ENCODE results near the gene TRAPPC3L. TPM values are rescaled to one million over a fixed set of nuclear protein-coding genes. Genes with fewer than 3 reads are reported as not detected.

TRAPPC3L gene
- total RNA-seq, 1 experiment from 2014 or later: not detected

- H3K4me1 ChIP-seq (ENCODE audit: insufficient read depth, low read length): no peaks in the 10 kb centered on the region
- no peak for TF ChIP-seq CTCF (conservative IDR thresholded peaks at IDR 0.05)
- Mint-ChIP-seq H3K36me3 (ENCODE audit: insufficient read depth in 1 of 3, low read depth in 3 of 3) (no peaks in the 10 kb centered on the region), H3K4me3 (no peak overlapping the region), H3K9me3 (no peaks in the 10 kb centered on the region), H3K27me3 (ENCODE audit: low read depth) (no peaks in the 10 kb centered on the region; the same call in 1 of the 2 replicates), H3K4me1 (peaks cover 3% of the 10 kb centered on the region in 2 experiments; a peak in 2 of 4 replicates), H3K27ac (no peak overlapping the region; a peak in 1 of 7 replicates)
- H3K9ac ChIP-seq (ENCODE audit: extremely low read depth, insufficient read length, low read length): no peak overlapping the region
- DNase-seq: no peak
- no peaks in the 10 kb centered on the region for H3K79me2 ChIP-seq (ENCODE audit: insufficient read depth, low read length)
- no peak overlapping the region for H2BK12ac ChIP-seq (ENCODE audit: insufficient read length, low read depth, low read length)
- no peak overlapping the region for H2AFZ ChIP-seq (ENCODE audit: low read length)
- no peak overlapping the region for H2BK5ac ChIP-seq (ENCODE audit: insufficient read length, low read length)
- H3K23me2 ChIP-seq (ENCODE audit: insufficient read length, low read depth, low read length, poor library complexity, severe bottlenecking): no peaks in the 10 kb centered on the region
- H3K27me3 ChIP-seq (ENCODE audit: insufficient read depth, low read length): no peaks in the 10 kb centered on the region
- no CpG with 5 or more reads among the region's 5 CpGs for WGBS (ENCODE audit: extremely low coverage, insufficient read length, low lambda C conversion rate)
- no peaks in the 10 kb centered on the region for H3K79me1 ChIP-seq (ENCODE audit: insufficient read depth, low read depth, low read length, poor library complexity, severe bottlenecking)
- no peak overlapping the region for H2BK20ac ChIP-seq (ENCODE audit: low read depth, low read length, poor library complexity, severe bottlenecking)
- H3K9me3 ChIP-seq (ENCODE audit: control insufficient read depth, low read depth, low read length): no peaks in the 10 kb centered on the region
- H4K5ac ChIP-seq (ENCODE audit: insufficient read length, low read depth, low read length): no peak overlapping the region
- no peaks in the 10 kb centered on the region for H4K20me1 ChIP-seq (ENCODE audit: control insufficient read depth, insufficient read depth, insufficient read length)
- H3K4me2 ChIP-seq (ENCODE audit: insufficient read depth, insufficient read length, low read length): no peak overlapping the region
- H3K14ac ChIP-seq (ENCODE audit: insufficient read depth, low read length): no peak overlapping the region
- H3K4ac ChIP-seq (ENCODE audit: low read depth, low read length): no peak overlapping the region
- no peak overlapping the region for H2AK5ac ChIP-seq (ENCODE audit: insufficient read length, low read length)
- no peak overlapping the region for H3K23ac ChIP-seq (ENCODE audit: insufficient read length, low read depth, low read length)
- H4K8ac ChIP-seq (replicated peaks; ENCODE audit: insufficient read length, low read depth, low read length): no peak overlapping the region
- no peak overlapping the region for H2BK15ac ChIP-seq (ENCODE audit: low read depth, low read length)
- H3K18ac ChIP-seq (ENCODE audit: insufficient read length, low read depth, low read length): no peak overlapping the region
- no peak overlapping the region for H3T11ph ChIP-seq (ENCODE audit: low read length)
- H2BK120ac ChIP-seq (ENCODE audit: low read depth, low read length, poor library complexity, severe bottlenecking): no peak overlapping the region
- H3K27ac ChIP-seq (ENCODE audit: insufficient read length, low read depth, low read length): no peak overlapping the region
- no peak overlapping the region for H4K91ac ChIP-seq (ENCODE audit: insufficient read length, low read depth, low read length)
- H3K56ac ChIP-seq (ENCODE audit: insufficient read length, low read depth, low read length): no peak overlapping the region
Observed at GRCh38 chr6:116557893-116558292, 12.4 kb upstream of the TRAPPC3L start.

All from H9 (cell line).